ELF-1 (cell line): ENCODE measurements around the gene CTNNA3.

Source experiments
- DNase-seq: peaks from one replicate; pipeline ENCODE4 v3.0.0-alpha.2; 2016; ENCODE audit warnings: low read depth, low spot score

Gene CTNNA3

DNA sequence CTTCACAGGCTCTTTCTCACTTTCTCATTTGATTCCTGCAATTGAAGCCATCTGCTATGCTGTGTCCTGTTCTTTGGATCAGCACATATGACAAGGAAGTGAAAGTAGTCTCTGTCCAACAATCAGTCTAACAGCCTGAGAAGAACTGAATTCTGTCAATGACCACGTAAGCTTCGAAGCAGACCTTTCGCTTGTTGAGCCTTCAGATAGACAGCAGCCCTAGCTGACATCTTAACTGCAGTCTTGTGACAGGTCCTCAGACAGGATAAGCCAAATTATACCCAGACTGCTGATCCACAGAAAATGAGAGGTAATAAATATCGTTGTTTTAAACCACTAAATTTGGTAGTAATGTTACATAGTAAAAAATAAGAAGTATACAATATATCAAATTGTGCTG lies 1461.1 kb downstream of the CTNNA3 start:
- DNase-seq, result no peak

DNA sequence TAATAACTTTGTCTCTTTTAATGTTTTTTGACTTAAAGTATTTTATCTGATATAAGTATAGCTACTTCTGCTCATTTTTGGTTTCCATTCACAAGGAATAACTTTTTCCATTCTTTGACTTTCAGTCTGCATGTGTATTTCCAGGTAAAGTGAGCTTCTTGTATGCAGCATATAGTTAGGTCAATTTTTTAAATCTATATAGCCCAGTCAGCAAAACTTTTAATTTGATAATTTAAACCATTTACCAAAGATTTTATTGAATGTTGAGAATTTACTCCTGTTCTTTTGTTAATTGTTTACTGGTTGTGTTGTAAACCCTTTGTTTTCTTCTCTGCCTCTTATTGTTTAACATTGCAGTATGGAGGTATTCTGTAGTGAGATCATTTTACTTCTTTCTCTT lies 1467.1 kb downstream of the CTNNA3 start:
- DNase-seq, result no peak

DNA sequence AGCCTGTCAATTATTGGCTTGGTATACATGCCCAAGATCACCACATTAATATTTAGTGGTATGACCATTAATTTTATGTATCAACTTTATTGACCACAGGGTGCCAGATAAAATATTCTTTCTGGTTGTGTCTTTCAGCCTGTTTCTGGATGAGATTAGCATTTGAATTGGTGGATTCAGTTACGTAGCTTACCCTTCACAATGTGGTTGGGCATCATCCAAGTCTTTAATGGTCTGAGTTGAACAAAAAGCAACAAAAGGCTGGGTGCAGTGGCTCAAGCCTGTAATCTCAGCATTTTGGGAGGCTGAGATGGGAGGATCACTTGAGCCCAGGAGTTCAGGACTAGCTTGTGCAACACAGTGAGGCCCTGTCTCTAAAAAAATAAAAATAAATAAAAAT lies 1472.3 kb downstream of the CTNNA3 start:
- no peak for DNase-seq

DNA sequence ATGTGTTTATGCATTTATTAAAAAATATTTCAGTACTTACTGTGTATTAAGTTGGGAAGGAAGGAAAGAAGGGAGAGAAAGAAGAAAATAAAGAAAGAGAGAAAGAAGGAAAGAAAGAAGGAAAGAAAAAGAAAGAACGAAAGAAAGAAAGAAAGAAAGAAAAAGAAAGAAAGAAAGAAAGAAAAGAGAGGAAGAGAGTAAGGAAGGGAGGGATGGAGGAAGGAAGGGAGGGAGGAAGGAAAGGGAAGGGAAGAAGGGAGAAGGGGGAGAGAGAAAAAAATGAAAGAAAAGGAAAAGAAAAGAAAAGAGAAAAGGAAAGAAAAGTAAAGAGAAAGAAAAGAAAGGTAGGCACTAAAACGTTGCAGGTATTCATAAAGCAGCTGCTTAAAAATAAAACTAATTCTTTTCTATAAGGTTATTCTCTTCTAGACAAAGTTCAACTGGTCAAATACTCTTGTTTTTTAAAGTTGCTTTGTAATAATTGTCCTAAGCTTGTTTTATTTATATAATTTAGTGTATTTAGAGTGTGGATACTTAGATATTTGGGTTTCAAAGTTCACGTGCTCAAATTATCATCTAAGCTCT lies 1473.4 kb downstream of the CTNNA3 start:
- DNase-seq, result no peak

DNA sequence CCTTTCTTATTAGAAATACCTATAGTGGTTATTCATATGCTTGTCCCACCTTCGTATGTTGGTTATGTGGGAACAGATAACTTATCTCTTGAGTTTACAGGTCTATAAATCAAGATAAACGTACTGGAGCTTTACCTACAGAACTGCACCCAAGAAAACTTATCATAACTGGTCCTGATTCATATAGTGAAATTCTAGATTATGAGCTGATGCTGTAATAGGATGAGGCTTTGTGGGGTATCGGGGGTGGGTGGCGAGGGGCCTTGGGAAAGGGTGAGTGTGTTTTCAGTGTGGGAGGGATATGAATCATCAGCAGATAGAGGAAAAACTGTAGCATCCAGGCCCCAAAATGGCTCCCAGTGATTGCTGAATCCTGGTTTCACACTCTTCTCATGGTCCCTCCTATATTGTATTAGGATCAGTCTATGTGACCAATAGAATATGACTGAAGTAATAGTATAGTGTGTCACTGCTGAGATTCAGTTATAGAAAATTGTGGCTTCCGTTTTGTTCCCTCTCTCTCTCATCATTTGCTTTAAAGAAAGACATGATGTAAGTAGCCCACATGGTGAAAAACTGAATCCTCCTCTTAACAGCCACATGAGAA lies 1476.9 kb downstream of the CTNNA3 start:
- DNase-seq, result no peak

DNA sequence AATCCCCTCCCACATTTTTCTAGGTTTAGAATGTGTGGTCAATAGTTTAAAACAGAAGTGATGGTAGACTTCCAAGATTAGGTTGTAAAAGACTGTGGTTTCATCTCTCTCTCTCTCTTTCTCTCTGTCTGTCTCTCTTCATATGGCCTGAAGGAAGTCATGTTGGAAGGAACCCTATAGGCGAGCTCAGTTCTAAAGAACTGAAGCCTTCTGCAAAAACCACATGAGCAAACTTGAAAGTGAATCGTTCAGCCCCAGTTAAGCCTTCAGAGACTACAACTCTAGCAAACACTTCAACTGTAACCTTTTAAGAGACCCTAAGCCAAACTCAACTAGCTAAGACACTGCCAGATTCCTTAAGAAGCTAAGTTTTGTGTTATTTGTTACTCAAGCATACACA lies 1477.7 kb downstream of the CTNNA3 start:
- DNase-seq, result no peak

DNA sequence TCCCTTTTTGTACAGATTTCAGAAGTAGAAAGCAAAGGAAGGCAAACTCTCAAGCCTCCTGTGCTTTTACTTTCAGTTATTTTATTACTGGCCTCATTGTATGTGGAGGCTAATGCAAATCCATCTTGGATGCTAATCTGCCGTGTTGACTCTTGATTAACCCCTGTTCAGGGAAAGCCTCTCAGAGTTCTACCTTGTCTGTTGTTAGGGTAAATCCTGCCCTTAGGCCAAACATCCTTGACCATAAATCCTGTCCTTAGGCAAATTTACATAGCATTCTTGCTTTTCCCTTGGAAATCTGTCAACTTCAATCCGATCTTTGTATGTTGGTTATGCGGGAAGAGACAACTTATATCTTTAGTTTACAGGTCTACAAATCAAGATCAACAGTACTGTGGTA lies 1480.1 kb downstream of the CTNNA3 start:
- no peak for DNase-seq

DNA sequence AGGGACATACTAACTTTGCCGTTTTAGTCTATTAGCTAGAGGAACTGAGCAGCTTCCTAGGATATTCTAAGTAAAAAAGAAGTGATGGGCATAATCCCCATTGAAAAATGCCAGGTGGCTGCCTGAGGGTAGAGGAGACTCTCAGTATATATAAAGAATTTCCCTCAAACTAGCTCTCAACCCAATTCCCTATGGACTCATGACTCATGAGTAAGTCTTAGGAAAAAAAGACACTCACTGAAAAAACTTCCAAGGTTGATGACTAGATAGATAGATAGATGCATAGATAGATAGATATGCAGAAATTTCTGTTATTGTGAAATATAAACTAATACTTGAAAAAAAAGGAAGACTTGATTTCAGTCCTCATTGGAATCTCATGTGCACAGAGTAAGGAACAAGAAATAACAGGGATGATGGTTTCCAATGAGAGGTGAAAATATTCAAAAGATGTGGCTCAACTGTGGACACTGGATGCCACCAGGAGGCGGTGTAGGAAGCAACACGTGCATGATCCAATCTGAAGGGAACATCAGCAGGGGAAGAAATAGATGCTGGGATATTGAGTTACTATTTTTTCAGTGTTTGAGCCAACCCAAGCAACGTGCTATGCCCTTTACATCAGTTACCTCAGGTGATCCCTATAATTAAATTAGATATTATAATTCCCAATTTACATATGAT lies 1481.1 kb downstream of the CTNNA3 start:
- no peak for DNase-seq

DNA sequence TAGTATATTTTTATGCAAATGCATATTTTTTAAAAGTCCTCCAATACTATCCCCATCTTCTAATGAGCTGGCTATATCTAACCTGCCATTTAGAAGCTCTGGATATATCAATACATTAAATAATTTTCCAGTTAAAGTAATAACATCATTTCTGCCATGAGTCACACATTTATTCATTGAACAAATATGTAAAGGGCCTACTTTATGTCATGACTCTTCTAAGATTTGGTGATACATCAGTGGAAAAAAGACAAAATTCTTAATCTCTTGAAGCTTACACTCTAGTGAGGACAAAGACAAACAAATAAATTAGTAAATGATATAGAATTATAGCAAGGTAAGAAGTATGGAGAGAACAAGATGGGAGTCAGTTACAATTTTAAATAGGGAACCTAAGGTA lies 1487.0 kb downstream of the CTNNA3 start:
- DNase-seq, result no peak

DNA sequence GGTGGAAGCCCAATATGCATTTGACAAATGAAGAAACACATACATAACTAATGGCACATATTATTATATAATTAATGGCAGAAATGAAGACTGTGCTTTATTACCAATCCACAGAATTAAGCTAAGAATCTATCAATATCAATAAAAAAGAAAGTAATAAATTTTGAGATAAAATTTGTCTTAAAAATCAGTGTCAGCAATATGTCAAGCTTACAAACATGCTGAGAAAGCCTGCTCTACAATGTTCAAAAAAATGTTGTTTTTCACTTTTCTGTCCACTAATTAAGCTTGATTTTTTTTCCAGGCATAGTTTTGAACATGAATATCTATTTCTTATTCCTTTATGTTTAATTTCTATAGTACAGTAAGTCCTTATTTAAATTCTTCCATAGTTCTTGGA lies 1491.2 kb downstream of the CTNNA3 start:
- DNase-seq, result no peak

DNA sequence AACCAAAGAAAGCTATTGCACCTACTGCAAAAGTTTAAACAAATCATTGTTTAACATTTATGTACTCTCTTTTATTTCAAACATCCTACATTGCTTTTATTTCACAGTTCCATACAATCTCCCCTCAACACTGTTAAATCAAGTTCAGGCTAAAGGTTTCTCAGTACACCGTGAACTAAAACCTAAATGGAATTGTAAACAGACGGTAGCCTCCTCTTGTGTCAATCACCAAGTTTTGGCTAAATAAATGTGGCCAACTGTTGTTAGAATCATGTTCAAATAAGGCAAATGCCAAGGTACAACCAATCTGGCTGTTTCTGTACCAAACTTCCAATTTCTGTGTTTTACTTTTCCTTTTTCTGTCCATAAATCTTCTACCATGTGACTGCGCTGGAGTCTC lies 1493.9 kb downstream of the CTNNA3 start:
- no peak for DNase-seq

DNA sequence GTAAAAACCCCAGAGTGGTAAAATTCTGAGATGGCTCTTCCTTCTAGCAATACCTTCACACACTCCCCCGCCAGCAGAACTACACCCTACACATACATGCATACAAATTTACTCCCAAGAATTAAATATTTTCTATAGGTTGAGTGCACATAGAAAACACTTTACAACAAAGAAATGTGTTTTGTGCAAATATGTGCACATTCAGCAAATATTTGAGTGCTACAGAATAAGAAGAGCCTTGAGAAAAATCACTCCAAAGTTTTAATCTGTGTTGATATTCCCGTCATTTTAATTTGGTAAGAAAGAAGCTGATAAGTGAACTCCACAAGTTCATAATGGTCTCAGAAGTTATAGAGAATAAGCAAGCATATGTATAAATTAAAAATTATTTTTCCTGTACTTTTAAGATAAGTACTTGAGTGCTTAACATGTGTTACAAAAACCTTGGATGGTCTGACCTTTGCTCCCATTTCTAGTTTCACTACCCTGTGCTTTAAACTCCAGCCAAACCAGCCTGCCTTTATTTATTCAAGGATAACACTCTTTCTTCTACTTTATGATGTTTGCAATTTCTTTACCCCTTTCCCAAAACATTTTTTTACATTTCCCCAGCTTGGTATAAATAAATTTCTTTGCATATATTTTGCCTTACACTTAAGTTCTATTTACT lies 1503.7 kb downstream of the CTNNA3 start:
- no peak for DNase-seq

DNA sequence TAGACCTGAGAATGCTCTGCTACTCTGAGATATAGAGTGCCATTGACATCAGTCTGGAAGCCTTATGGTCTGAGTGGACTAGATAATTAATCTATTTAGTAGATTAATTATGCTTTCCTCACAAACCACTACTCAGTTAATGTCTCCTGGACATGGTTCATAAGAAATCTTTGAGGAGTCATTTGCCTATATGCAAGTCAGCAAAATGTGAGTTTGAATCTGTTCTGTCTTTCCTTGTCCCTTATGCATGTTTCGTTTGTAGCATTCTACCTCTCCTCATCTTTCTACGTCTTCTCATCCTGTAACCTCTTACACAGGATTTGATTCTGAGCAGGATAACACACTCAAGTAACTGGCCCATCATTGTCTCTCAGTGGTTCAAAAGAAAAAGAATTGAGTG lies 1505.6 kb downstream of the CTNNA3 start:
- no peak for DNase-seq

DNA sequence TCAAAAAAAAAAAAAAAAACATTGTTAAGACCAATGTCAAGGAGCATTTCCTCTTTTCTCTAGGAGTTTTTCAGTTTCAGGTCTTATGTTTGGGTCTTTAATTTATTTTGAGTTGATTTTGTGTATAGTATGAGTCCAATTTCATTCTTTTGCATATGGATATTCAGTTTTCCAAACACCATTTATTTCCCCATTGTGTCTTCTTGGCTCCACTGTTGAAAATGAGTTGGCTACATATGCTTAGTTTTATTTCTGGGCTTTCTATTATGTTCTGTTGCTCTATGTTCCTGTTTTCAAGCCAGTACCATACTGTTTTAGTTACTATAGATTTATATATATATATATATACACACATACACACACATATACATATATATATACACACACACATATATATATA lies 1506.7 kb downstream of the CTNNA3 start:
- DNase-seq, result no peak

DNA sequence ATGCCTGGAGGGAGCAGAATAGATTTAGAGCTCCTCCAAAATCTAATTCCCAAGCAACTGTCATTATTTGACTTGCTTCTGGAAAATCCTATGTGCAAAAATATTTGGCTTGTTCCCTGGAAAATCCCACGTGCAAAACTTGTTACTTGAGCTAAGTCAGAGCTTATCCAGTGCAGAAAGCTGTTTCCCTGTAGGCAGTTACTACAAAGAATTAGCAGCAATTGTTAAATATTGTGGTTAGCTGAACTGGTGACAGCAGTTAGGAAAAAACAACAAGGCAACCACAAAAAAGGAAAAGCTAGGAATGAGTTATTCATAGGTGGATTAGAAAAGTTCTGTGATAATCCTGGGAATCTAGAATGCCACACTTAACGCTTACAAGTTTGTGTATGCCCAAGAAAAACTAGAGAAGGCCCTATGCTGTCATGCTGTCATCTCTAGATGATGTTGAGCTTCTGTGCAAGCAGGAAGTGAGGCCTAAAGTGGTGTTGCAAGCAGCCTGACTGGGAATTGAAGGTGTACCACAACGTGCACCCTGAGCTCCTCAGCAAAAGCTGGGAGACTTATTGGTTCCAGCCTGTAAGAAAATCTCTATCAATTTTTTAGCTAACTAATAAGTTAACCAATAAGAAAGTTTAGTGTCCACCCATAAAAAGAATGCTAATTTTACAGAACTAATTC lies 1508.8 kb downstream of the CTNNA3 start:
- DNase-seq, result no peak

DNA sequence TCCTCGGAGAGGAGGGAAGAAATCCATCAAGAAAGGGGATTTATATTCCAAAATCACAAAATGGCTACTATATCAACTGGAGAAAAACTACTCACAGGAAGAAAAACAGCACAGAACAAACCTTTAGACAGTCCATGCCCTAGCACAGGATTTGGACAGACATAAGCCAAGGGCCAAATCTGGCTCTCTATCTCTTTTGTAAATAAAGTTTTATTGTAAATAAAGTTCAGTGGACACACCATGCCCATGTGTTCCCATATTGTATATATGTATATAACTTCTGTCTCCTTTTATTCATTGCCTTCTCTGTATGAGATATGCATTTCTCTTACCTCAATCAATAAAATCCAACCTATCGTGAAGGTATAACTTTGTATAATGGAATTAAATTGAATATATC lies 1513.0 kb downstream of the CTNNA3 start:
- DNase-seq, result no peak

DNA sequence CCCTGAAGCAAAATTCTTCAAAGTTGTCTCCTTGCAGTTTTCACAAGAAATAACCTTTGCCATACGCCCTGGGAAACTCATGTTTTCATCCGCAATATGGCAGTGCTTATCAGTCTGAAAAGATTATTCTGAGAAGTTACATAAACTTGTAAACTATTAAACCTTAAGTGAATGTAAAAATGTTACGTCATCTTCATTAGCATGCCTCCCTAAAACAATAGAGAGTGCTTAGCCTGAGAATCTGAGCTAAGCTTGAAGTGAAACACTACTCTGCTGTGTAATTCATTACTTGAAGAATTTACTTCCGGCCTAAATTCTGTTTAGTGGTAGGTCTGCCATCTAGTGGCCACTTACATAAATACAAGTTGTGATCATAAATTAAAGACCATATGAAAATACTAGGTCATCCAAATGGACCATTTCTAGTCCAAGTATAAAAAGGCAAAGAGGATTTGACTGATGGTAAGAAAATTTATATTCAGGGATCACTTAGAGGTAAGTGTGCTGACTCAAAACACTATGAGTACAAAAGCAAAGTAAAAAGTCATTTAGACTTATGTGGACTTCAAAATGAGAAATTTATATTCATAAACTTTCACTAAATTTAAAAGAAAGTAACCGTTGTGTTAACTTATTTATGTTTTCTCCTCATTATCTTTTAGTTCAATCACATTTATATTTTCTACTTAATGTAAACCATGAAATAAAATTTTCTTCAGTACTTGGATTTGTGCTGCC lies 1515.2 kb downstream of the CTNNA3 start:
- DNase-seq, result no peak

DNA sequence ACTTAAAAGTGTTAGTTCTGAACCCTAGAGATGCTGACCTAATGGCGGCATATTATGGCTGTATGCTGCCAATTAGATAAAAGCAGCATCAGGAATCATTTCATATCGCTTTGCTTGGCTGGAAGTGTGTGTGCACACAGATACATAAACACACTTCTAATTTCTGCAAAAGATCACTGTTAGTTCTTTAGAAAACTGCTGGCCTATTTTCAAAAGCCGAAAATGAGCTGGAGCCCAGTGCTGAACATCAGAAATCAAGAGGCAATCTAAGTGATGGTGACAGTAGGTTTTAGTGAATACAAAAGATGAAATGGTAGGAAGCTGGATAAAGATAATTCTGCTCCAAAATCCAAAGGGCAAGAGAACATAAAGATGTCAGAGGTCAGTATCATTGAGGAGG lies 1516.0 kb downstream of the CTNNA3 start:
- DNase-seq, result no peak

DNA sequence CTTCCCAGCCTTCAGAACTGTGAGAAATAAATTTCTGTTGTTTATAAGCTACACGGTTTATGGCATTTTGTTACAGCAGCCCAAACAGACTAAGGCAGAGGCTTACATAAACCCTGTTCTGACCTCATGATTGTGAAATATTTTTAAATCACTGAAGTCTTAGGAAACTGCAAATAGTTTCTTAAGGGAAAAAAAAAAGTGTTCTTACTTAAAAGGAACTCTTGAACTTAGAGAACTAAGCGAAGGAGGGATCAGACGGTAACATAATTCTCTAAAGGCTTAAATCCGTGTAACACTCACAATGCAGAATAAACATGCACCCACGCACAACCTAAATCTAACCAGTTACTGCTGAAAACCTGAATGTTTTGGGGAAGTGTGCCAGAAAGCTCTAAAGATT lies 1519.2 kb downstream of the CTNNA3 start:
- DNase-seq, result no peak

DNA sequence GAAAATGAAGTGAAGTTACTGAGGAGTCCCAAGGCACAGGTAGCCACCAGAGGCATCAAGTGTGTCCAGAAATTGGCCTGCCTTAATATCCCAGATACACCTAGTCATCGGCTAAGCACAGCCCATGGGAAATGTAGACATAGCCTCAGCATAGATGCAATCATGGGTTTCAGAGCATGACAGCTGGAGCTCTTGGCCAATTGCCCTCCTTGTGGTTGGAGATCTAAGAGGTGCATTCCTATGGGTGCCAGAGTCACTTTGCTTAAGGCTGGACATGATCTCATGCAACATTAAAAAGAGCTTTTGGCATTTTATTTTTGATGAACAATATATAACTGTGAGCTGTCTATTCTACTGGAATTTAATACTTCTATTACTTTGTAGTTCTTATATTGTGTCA lies 1528.2 kb downstream of the CTNNA3 start:
- no peak for DNase-seq

DNA sequence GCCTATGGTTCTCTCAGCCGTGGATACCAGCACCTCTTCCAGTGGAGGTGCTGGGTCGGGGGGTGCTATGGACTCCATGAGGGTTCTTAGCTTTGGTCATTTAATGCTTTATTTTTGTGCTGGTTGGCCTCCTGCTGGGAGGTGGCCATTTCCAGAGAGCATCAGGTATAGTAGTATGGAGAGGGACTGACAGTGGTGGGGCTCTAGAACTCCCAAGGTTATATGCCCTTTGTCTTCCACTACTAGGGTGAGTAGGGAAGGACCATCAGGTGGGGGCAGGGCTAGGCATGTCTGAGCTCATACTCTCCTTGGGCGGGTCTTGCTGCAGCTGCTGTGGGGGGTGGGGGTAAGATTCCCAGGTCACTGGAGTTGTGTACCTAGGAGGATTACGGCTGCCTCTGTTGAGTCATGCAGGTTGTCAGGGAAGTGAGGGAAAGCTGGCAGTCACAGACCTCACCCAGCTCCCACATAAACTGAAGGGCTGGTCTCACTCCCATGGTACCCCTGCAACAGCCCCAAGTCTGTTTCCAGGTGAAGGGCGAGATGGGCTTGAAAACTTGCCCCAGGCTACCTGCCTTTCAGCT lies 1533.3 kb downstream of the CTNNA3 start:
- peak; percentile 18 for DNase-seq
